Forelimb muscle (tissue), 1 donor: Measurements from ENCODE around the gene JAKMIP3. TPM values are rescaled to one million over a fixed set of nuclear protein-coding genes. Genes with fewer than 3 reads are reported as not detected.

ENCODE experiments used
- DNase-seq: peaks from one replicate; pipeline ENCODE4 v3.0.0-alpha.2; 2013; ENCODE audit warnings: low read depth
- polyA plus RNA-seq: library from polyadenylated mRNA; unstranded; fragments of 120-200 nt; gene quantifications from one replicate; pipeline ENCODE4 v1.2.1, GENCODE V29; 2013; ENCODE audit not compliant: insufficient read length

Gene JAKMIP3
- polyA plus RNA-seq, 1 donor = 0.57 TPM

DNA sequence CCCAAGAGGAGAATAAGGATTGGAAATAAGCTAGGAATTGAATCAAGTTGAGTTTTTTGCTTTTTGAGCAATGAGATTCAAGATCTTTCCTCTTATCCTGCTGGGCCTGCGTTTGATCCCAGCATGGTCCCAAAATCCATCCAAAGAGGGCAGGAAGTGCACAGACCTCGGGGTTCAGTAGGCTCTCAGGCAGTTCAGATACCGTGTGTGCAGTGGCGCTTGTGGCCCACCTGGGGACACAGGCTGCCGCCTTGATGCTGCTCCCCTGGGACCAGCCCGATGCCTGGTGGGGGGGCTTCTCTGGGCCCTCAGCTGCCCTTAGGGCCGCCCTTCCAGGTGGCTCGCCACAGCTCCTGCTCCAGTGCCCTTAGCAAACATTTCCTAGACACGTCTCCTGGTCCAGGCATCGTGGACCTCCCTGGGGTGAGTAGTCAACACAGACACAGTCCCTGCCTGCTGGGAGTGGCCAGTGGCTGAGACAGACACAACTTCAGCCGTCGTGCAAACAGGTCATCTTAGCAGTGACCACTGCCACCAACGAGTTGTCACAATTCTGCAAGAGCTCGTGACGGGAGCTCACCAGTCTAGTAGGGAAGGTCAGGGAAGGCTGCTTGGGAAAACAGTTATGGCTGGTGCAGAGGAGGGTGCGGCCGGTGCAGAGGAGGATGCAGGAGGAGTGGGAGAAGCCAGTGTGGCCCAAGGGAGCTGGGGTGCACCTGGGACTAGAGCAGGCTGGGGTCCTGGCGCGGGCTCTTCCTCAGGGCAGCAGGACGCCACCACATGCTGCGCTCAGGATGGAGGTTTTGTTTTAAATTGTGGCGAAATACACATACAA lies 21.7 kb upstream of the JAKMIP3 start:
- no peak for DNase-seq

DNA sequence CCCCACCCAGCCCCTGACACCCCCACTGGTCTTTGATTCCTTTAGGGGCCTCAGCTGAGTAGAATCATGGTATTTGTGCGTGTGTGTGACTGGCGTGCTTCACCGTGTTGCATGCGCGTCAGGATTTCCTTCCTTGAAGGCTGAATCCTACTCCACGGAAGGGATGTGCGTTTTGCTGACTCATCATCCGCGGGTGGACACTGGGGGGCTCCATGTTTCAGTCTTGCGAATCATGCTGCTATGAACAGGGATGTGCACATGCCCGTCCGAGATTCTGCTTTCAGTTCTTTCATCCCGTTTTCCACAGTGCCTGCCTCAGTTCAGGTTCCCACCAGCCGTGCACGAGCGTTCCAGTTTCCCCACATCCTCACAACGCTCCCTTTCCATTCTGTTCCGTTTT lies 20.9 kb upstream of the JAKMIP3 start:
- DNase-seq = no peak

GRCh38 chr10:132045324-132045723 lies 20.4 kb upstream of the JAKMIP3 start:
- no peak for DNase-seq

DNA sequence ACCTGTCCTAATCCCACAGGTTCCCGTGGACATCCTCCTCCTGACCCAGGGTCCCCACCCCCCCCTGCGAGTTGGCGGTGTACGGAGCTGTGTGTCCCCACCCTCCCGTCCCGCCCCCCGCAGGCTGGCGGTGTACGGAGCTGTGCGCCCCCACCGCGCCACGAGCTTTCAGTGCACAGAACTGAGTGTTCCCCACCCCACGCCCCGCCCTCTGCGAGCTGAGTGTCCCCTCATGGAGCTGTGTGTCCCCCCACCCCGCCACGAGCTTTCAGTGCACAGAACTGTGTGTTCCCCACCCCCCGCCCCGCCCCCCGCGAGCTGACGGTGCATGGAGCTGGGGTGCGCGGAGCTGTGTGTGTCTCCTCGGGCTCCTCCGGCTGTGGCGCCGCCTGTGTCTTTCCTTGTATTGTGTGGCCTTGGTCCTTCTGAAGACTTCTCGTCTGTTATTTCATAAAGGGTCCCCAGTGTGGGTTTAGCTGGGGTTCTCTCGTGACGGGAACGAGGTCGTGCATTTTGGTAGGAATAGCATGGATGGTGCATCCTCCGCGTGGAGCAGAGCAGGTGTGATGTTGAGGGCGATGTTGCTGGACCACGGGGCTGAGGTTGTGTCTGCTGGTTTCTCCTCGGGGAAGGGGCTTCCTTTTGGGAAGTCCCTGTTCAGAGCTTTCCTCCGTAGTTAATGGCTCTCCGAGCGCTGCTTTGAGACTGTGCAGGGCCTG lies 18.0 kb upstream of the JAKMIP3 start:
- DNase-seq = no peak

DNA sequence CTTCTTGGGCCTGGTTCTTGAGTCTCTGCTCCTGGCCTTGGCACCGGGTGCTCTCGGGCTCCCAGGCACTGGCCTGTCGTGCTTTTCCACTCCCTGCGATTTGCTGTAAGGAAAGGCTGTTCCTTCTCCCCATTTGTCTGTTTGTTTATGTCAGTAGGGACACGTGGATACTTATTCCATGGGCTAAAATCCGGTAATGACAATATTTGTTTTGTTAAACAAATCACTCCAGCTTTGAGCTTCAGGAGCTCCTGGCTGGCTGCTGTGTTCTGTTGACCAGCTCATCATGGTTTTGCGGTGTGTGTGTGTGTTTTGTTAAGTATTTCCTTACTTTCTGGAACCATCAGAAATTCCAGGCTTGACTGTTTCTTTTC lies 17.5 kb upstream of the JAKMIP3 start:
- no peak for DNase-seq

- no peak for DNase-seq
Observed at GRCh38 chr10:132050191-132050590, 15.6 kb upstream of the JAKMIP3 start.

GRCh38 chr10:132052124-132052523 lies 13.6 kb upstream of the JAKMIP3 start:
- DNase-seq = no peak

- no peak for DNase-seq
Observed at GRCh38 chr10:132054564-132054963, 11.2 kb upstream of the JAKMIP3 start.

DNA sequence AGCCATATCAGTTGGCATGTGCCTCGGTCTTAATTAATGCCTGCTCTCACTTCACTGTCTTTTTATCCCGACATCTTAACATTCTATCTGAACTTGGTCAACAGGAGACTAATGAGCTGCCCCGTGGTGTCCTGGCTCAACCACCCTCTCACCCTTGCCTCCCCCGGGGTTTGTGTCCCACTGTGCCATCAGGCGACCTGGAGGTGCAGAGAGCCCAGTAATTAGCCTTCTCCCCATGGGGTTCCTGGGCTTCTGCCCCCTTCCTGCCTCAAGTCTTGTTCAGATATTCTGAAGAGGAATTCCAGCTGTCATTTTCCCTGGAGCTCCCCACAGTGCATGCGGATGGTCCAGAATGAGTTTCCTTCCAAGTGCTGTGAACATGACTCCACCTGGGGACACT lies 10.1 kb upstream of the JAKMIP3 start:
- DNase-seq = no peak

DNA sequence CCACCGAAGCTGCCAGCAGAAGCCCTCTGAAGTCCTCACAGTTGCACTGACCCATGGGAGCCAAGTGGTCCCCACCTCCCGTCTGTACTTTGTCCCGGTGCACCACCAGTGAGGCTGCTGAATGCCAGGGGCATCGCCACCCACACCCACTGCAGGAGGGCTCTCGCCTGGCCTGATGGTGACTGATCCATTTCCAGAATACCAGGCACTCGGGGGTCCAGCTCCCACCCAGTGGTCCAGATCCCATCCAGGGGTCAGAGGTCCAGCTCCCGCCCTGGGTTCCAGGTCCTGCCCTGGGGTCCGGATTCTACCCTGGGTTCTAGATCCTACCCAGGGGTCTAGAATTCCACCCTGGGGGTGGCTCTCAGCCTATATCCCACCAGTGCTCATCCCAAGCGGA lies 9.1 kb upstream of the JAKMIP3 start:
- DNase-seq = no peak

GRCh38 chr10:132057191-132057681 lies 8.5 kb upstream of the JAKMIP3 start:
- DNase-seq = no peak

GRCh38 chr10:132058111-132058745 lies 7.5 kb upstream of the JAKMIP3 start:
- no peak for DNase-seq

- DNase-seq = no peak
Observed at GRCh38 chr10:132058793-132059759, 6.7 kb upstream of the JAKMIP3 start.

DNA sequence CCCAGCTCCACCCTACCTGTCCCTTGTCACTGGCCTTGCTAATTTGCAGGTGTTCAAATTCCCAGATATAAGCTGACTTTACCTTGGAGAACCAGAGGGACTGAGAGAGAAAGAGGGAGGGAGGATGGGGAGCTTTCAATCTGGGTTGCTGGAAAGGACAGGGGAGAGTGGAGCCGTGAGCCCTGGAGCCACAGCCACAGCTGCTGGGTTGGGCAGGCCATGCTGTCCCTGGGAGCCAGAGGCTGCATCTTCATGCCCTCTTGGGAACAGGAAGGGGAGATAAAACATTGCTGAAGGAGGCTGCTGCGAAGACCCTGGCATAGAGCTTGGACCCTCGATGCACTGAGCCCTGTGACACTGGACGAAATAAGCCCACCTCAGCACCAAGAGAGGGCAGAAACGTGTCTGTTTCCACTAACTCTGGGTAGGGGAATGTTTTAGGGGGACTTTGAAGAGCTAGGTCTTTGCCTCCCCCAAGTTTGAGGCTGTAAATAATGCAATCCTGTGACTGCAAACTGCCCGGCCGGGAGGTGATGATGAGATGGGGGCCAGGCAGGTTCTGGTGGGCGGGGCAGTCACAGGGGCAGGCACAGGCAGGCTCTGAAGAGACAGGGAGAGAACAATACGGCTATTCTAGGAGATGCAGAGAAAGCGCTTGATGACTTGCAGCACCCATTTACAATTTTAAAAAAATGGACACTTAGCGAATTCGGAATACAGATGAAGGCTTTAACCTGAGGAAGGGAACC lies 5.8 kb upstream of the JAKMIP3 start:
- DNase-seq = no peak

DNA sequence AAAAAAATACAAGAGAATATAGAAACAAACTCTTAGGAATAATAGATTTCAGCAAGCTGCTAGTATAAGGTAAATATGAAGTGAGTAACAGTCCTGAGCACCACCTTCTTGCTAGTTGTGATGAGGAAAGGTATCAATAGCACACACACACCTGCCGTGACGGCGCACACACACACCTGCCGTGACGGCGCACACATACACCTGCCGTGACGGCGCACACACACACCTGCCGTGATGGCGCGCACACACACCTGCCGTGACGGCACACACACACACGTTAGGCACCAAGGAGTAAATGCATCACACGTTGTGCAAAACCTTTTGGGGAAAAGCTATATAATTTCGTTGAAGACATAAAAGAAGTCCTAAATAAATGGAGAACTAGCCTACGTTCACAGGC lies 4.7 kb upstream of the JAKMIP3 start:
- no peak for DNase-seq

- no peak for DNase-seq
Observed at GRCh38 chr10:132061465-132061864, 4.3 kb upstream of the JAKMIP3 start.

DNA sequence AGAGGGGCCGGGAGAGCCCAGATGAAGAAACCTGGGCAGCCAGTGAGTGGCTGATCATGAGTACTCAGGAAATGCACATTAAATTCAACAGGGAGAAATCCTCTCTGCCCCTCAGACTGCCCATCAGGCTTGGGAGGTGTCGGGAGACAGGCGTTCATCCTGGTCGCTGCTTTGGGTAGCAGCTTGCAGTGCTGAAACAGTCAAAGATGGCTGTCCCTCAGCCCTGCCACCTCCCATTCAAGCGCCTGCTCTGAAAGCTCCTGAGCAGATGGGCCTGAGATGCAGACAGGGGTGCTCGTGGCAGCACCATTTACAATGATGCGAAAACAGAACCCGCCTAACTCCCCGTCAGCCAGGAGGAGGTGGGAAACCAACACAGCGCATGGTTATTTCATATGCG lies 3.6 kb upstream of the JAKMIP3 start:
- no peak for DNase-seq

- no peak for DNase-seq
Observed at GRCh38 chr10:132062641-132063390, 2.9 kb upstream of the JAKMIP3 start.

- DNase-seq = no peak
Observed at GRCh38 chr10:132063432-132063831, 2.3 kb upstream of the JAKMIP3 start.
